ENCODE results near the gene GABRR1.

Gene GABRR1

GRCh38 chr6:89217299-89217910 lies at the start of gene GABRR1:
Gene GABRR1 (minus strand): TSS chr6:89217358. CDS start chr6:89217322, 36 bp downstream.
- Histone ChIP-seq H3F3A (ENCODE audit: insufficient read depth, low read length) (no peaks in the 10 kb centered on the region), H3K9me2 (ENCODE audit: low read depth, low read length) (no peaks in the 10 kb centered on the region), H3K9me3 (ENCODE audit: low read length) (no peaks in the 10 kb centered on the region), H3K79me2 (ENCODE audit: insufficient read depth, low read length) (no peaks in the 10 kb centered on the region), H2AFZ (ENCODE audit: low read length) (no peak within 1 kb of the TSS), H3K4me3 (ENCODE audit: low read depth, low read length, poor library complexity, severe bottlenecking) (no peak within 1 kb of the TSS), H3K36me3 (ENCODE audit: insufficient read depth, low read length) (no peaks in the 10 kb centered on the region), H3K9ac (ENCODE audit: low read length) (no peak within 1 kb of the TSS), H3K27ac (ENCODE audit: low read depth, low read length, poor library complexity, severe bottlenecking) (no peak within 1 kb of the TSS), H4K20me1 (ENCODE audit: insufficient read depth, low read length) (no peaks in the 10 kb centered on the region), H3K4me2 (ENCODE audit: low read length) (no peak within 1 kb of the TSS), H3K27me3 (ENCODE audit: insufficient read depth, low read length) (peaks cover 9% of the 10 kb centered on the region), H3K4me1 (ENCODE audit: insufficient read depth, low read length, severe bottlenecking) (no peaks in the 10 kb centered on the region)
- no peak for TF ChIP-seq EZH2 (IDR thresholded peaks at IDR 0.05; ENCODE audit: borderline replicate concordance, low read length)
- no peak for TF ChIP-seq CTCF (IDR thresholded peaks at IDR 0.05; ENCODE audit: low read length)

GRCh38 chr6:89264296-89264695 lies 47.1 kb upstream of the GABRR1 start:
- Histone ChIP-seq H4K20me1 (ENCODE audit: insufficient read depth, low read length) (no peaks in the 10 kb centered on the region), H3K9me2 (ENCODE audit: low read depth, low read length) (no peaks in the 10 kb centered on the region), H3K9ac (ENCODE audit: low read length) (no peak overlapping the region), H3K4me2 (ENCODE audit: low read length) (no peak overlapping the region), H3K79me2 (ENCODE audit: insufficient read depth, low read length) (no peaks in the 10 kb centered on the region), H3K27ac (ENCODE audit: low read depth, low read length, poor library complexity, severe bottlenecking) (no peak overlapping the region), H3F3A (ENCODE audit: insufficient read depth, low read length) (no peaks in the 10 kb centered on the region), H3K4me3 (ENCODE audit: low read depth, low read length, poor library complexity, severe bottlenecking) (no peak overlapping the region), H3K27me3 (ENCODE audit: insufficient read depth, low read length) (no peaks in the 10 kb centered on the region), H2AFZ (ENCODE audit: low read length) (no peak overlapping the region), H3K36me3 (ENCODE audit: insufficient read depth, low read length) (no peaks in the 10 kb centered on the region), H3K9me3 (ENCODE audit: low read length) (no peaks in the 10 kb centered on the region), H3K4me1 (ENCODE audit: insufficient read depth, low read length, severe bottlenecking) (peaks cover 20% of the 10 kb centered on the region)
- TF ChIP-seq EZH2 (IDR thresholded peaks at IDR 0.05; ENCODE audit: borderline replicate concordance, low read length) = no peak
- no peak for TF ChIP-seq CTCF (IDR thresholded peaks at IDR 0.05; ENCODE audit: low read length)

GRCh38 chr6:89260832-89261231 lies 43.7 kb upstream of the GABRR1 start:
- Histone ChIP-seq H3K9me3 (ENCODE audit: low read length) (no peaks in the 10 kb centered on the region), H3K4me1 (ENCODE audit: insufficient read depth, low read length, severe bottlenecking) (peaks cover 20% of the 10 kb centered on the region), H3K4me2 (ENCODE audit: low read length) (peak overlapping the region; percentile 13; the same call in 1 of the 2 replicates), H3K27ac (ENCODE audit: low read depth, low read length, poor library complexity, severe bottlenecking) (peak overlapping the region; percentile 36), H3K27me3 (ENCODE audit: insufficient read depth, low read length) (no peaks in the 10 kb centered on the region), H3K79me2 (ENCODE audit: insufficient read depth, low read length) (no peaks in the 10 kb centered on the region), H3K36me3 (ENCODE audit: insufficient read depth, low read length) (no peaks in the 10 kb centered on the region), H3K9me2 (ENCODE audit: low read depth, low read length) (no peaks in the 10 kb centered on the region), H4K20me1 (ENCODE audit: insufficient read depth, low read length) (no peaks in the 10 kb centered on the region), H3K4me3 (ENCODE audit: low read depth, low read length, poor library complexity, severe bottlenecking) (no peak overlapping the region), H3F3A (ENCODE audit: insufficient read depth, low read length) (no peaks in the 10 kb centered on the region), H2AFZ (ENCODE audit: low read length) (no peak overlapping the region), H3K9ac (ENCODE audit: low read length) (no peak overlapping the region; the same call in 1 of the 2 replicates)
- TF ChIP-seq CTCF (IDR thresholded peaks at IDR 0.05; ENCODE audit: low read length) (no peak), EZH2 (IDR thresholded peaks at IDR 0.05; ENCODE audit: borderline replicate concordance, low read length) (no peak)
